Testis (tissue), 3 donors: ENCODE results near the gene GYG2. TPM values are rescaled to one million over a fixed set of nuclear protein-coding genes. Genes with fewer than 3 reads are reported as not detected.

Experiments used
- DNase-seq: peaks from one replicate; pipeline ENCODE4 v3.0.0-alpha.2; 2019
- H3K27ac ChIP-seq, 2 donors: fragments of 200-600 bp; sonication (generic); one replicate each; pipeline ENCODE4 v1.5.1; 2019
- H3K27me3 ChIP-seq: fragments of 200-600 bp; sonication (generic); one replicate; pipeline ENCODE4 v1.5.1; 2019
- H3K36me3 ChIP-seq: fragments of 200-600 bp; sonication (generic); one replicate; pipeline ENCODE4 v1.5.1; 2017; ENCODE audit warnings: low read depth; ENCODE audit errors: missing control alignments
- H3K4me1 ChIP-seq: fragments of 200-600 bp; sonication (generic); one replicate; pipeline ENCODE4 v1.5.1; 2019
- H3K4me3 ChIP-seq, 2 donors: fragments of 200-600 bp; sonication (generic); one replicate each; pipeline ENCODE4 v1.5.1; 2017 to 2019
- H3K9me3 ChIP-seq: fragments of 200-600 bp; sonication (generic); one replicate; pipeline ENCODE4 v1.5.1; 2017
- CTCF ChIP-seq, 3 experiments: fragments of 450-650 bp in 2 of 3; fragments of 200-600 bp in 1 of 3; sonication (generic) in 1 of 3; IDR thresholded peaks; one replicate each; pipeline ENCODE4 v1.5.1; 2016 to 2019; ENCODE audit warnings: antibody characterized with exemption in 3 of 3, mild to moderate bottlenecking in 2 of 3, moderate library complexity in 1 of 3
- POLR2A ChIP-seq: fragments of 450-650 bp; IDR thresholded peaks from one replicate; pipeline ENCODE4 v1.6.1; 2017; ENCODE audit warnings: antibody characterized with exemption, mild to moderate bottlenecking, moderate library complexity
- WGBS, 2 donors: methylation state at CpG; one replicate each; pipeline ENCODE4 v1.1.5; 2018; 5-methylcytosine and 5-hydroxymethylcytosine counted together
- intact Hi-C: fragments of 100-400 bp; cut with DNase I; formaldehyde crosslinking; loops from one replicate; pipeline ENCODE4 v1.15.1; 2023; ENCODE audit warnings: low total_unique reads
- polyA plus RNA-seq: library from polyadenylated mRNA; stranded (reverse); fragments of 350-450 nt; fragmentation: Illumina TruSeq; extraction: RNeasy Lipid Tissue Mini Kit (QIAGEN cat#74804); gene quantifications from one replicate; pipeline ENCODE4 v1.2.3, GENCODE V29; 2014; ENCODE audit warnings: low read depth, low replicate concordance; ENCODE audit not compliant: insufficient read depth
- total RNA-seq, 2 donors: library from RNA; depleted of rRNA; stranded (reverse); fragments of >200 nt; gene quantifications; one replicate each; pipeline ENCODE4 v1.2.3, GENCODE V29; 2016

GYG2 gene
- total and polyA plus RNA-seq, 3 donors from 2014 or later = 2.2 to 2.6 (median 2.4) TPM

- TF ChIP-seq CTCF (IDR thresholded peaks at IDR 0.05) (no peak), POLR2A (no peak)
- Histone ChIP-seq H3K4me1 (no peaks in the 10 kb centered on the region), H3K27me3 (no peaks in the 10 kb centered on the region), H3K4me3 (no peak overlapping the region), H3K27ac (no peak overlapping the region), H3K9me3 (no peaks in the 10 kb centered on the region), H3K36me3 (no peaks in the 10 kb centered on the region)
- DNase-seq = no peak
- intact Hi-C loops = no loop called here
- 59 to 81% methylated on average over 4 of the region's 4 CpGs for WGBS, 2 donors
Observed at GRCh38 chrX:2782778-2783177, 46.0 kb upstream of the GYG2 start.

GRCh38 chrX:2784026-2784425 lies 44.7 kb upstream of the GYG2 start:
- DNase-seq = no peak
- H3K27ac ChIP-seq = no peak overlapping the region
- no peaks in the 10 kb centered on the region for H3K27me3 ChIP-seq
- H3K4me3 ChIP-seq = no peak overlapping the region
- intact Hi-C loops = no loop called here
- H3K9me3 ChIP-seq = no peaks in the 10 kb centered on the region
- no peak for TF ChIP-seq POLR2A
- TF ChIP-seq CTCF (IDR thresholded peaks at IDR 0.05) = no peak
- H3K36me3 ChIP-seq = no peaks in the 10 kb centered on the region
- 48 to 60% methylated on average over 1 to 6 of the region's 6 CpGs for WGBS, 2 donors
- H3K4me1 ChIP-seq = no peaks in the 10 kb centered on the region

GRCh38 chrX:2785538-2785937 lies 43.2 kb upstream of the GYG2 start:
- Histone ChIP-seq H3K36me3 (no peaks in the 10 kb centered on the region), H3K27me3 (no peaks in the 10 kb centered on the region), H3K27ac (no peak overlapping the region), H3K4me3 (no peak overlapping the region), H3K9me3 (no peaks in the 10 kb centered on the region), H3K4me1 (no peaks in the 10 kb centered on the region)
- TF ChIP-seq POLR2A = no peak
- TF ChIP-seq CTCF (IDR thresholded peaks at IDR 0.05) = no peak
- intact Hi-C loops = no loop called here
- DNase-seq = no peak
- 87 to 94% methylated on average over 4 of the region's 4 CpGs for WGBS, 2 donors

- TF ChIP-seq CTCF (IDR thresholded peaks at IDR 0.05) (no peak), POLR2A (no peak)
- Histone ChIP-seq H3K27ac (no peak overlapping the region), H3K27me3 (no peaks in the 10 kb centered on the region), H3K4me1 (no peaks in the 10 kb centered on the region), H3K4me3 (no peak overlapping the region), H3K36me3 (no peaks in the 10 kb centered on the region), H3K9me3 (no peaks in the 10 kb centered on the region)
- no peak for DNase-seq
- intact Hi-C loops = no loop called here
- WGBS, 2 donors = 70 to 84% methylated on average over 3 to 4 of the region's 4 CpGs
Observed at GRCh38 chrX:2788980-2789379, 39.8 kb upstream of the GYG2 start.

- Histone ChIP-seq H3K4me1 (no peaks in the 10 kb centered on the region), H3K36me3 (no peaks in the 10 kb centered on the region), H3K4me3 (no peak overlapping the region), H3K9me3 (no peaks in the 10 kb centered on the region), H3K27ac (no peak overlapping the region), H3K27me3 (no peaks in the 10 kb centered on the region)
- intact Hi-C loops = no loop called here
- DNase-seq = no peak
- TF ChIP-seq CTCF (IDR thresholded peaks at IDR 0.05) (no peak), POLR2A (no peak)
- WGBS, 2 donors = 96 to 98% methylated on average over 3 of the region's 3 CpGs
Observed at GRCh38 chrX:2789569-2789968, 39.2 kb upstream of the GYG2 start.
